Transverse colon (tissue), 4 donors: ENCODE data around the gene CARD10.

ENCODE experiments used
- POLR2A ChIP-seq: fragments of 450-650 bp; IDR thresholded peaks from one replicate; pipeline ENCODE4 v1.6.1; 2016; ENCODE audit warnings: antibody characterized with exemption, mild to moderate bottlenecking, moderate library complexity
- POLR2AphosphoS5 ChIP-seq, 3 donors: sonication (generic); formaldehyde crosslinking; IDR thresholded peaks; one replicate each; pipeline ENCODE4 v1.6.1; 2016; ENCODE audit warnings: antibody characterized with exemption in 3 of 3
- TF ChIP-seq, protein P1 (sequence below), 5 experiments: fragments of 200-600 bp in 3 of 5; fragments of 450-650 bp in 2 of 5; sonication (generic) in 3 of 5; IDR thresholded peaks; 1 replicate in 2 of 5; 2 replicates in 3 of 5; pipeline ENCODE4 v1.5.1; 2016 to 2017; ENCODE audit warnings: antibody characterized with exemption in 5 of 5, inconsistent platforms in 3 of 5, mild to moderate bottlenecking in 2 of 5, moderate library complexity in 1 of 5

DNA sequence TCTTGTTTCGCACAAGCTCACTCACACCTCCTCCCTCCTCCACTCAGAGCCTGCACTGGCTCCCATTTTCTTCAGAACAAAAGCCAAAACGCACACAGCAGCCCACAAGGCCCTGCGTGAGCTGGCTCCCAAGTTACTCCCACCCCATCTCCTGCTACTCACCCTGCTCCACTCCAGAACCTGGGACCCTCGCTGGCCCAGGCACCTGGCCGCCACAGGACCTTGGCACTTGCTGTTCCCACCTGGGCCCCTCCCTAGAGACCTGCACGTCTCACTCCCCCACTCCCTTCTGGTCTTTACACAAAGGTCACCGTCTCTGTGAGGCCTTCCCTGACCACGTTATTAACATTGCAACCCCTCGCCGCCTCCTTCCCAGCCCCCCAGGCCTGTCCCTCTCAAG is 32.1 kb downstream of the CARD10 start:
- TF ChIP-seq, protein P1, sequence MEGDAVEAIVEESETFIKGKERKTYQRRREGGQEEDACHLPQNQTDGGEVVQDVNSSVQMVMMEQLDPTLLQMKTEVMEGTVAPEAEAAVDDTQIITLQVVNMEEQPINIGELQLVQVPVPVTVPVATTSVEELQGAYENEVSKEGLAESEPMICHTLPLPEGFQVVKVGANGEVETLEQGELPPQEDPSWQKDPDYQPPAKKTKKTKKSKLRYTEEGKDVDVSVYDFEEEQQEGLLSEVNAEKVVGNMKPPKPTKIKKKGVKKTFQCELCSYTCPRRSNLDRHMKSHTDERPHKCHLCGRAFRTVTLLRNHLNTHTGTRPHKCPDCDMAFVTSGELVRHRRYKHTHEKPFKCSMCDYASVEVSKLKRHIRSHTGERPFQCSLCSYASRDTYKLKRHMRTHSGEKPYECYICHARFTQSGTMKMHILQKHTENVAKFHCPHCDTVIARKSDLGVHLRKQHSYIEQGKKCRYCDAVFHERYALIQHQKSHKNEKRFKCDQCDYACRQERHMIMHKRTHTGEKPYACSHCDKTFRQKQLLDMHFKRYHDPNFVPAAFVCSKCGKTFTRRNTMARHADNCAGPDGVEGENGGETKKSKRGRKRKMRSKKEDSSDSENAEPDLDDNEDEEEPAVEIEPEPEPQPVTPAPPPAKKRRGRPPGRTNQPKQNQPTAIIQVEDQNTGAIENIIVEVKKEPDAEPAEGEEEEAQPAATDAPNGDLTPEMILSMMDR (IDR thresholded peaks at IDR 0.05), result no peak
- TF ChIP-seq POLR2A (no peak), POLR2AphosphoS5 (IDR thresholded peaks at IDR 0.05) (no peak)
